Measurements from ENCODE around the gene TET2.

DNA sequence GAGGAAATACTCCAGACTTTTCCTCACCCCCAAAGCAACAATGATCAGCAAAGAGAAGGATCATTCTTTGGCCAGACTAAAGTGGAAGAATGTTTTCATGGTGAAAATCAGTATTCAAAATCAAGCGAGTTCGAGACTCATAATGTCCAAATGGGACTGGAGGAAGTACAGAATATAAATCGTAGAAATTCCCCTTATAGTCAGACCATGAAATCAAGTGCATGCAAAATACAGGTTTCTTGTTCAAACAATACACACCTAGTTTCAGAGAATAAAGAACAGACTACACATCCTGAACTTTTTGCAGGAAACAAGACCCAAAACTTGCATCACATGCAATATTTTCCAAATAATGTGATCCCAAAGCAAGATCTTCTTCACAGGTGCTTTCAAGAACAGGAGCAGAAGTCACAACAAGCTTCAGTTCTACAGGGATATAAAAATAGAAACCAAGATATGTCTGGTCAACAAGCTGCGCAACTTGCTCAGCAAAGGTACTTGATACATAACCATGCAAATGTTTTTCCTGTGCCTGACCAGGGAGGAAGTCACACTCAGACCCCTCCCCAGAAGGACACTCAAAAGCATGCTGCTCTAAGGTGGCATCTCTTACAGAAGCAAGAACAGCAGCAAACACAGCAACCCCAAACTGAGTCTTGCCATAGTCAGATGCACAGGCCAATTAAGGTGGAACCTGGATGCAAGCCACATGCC, 89.7 kb downstream of the TET2 start:
- TF ChIP-seq POLR2A (IDR thresholded peaks at IDR 0.05; ENCODE audit: low read length) (no peak), GATA1 (IDR thresholded peaks at IDR 0.05; ENCODE audit: low read depth, low read length) (no peak)
